ENCODE measurements around the gene PRKCA. TPM values are rescaled to one million over a fixed set of nuclear protein-coding genes. Genes with fewer than 3 reads are reported as not detected.
A peak's percentile ranks its signal among the peaks of the same experiment; 100 is the strongest.

PRKCA gene
- total RNA-seq, 1 donor from 2014 or later = 5.6 TPM

- H3K36me3 ChIP-seq = no peaks in the 10 kb centered on the region
- H3K4me3 ChIP-seq = no peak overlapping the region
- intact Hi-C loops (cut with micrococcal nuclease) = no loop called here
- DNase-seq = no peak
- TF ChIP-seq CTCF (IDR thresholded peaks at IDR 0.05; ENCODE audit: borderline replicate concordance) = no peak
- H3K27ac ChIP-seq (replicated peaks) = no peak overlapping the region
- H3K27me3 ChIP-seq (ENCODE audit: low read depth) = no peaks in the 10 kb centered on the region
- H3K4me1 ChIP-seq = no peaks in the 10 kb centered on the region
- H3K9me3 ChIP-seq (replicated peaks) = no peaks in the 10 kb centered on the region
Observed at GRCh38 chr17:66595893-66596292, 293.5 kb downstream of the PRKCA start.

- Histone ChIP-seq H3K27me3 (ENCODE audit: low read depth) (no peaks in the 10 kb centered on the region), H3K4me3 (no peak overlapping the region), H3K36me3 (no peaks in the 10 kb centered on the region), H3K4me1 (peaks cover 12% of the 10 kb centered on the region), H3K27ac (replicated peaks) (no peak overlapping the region), H3K9me3 (replicated peaks) (no peaks in the 10 kb centered on the region)
- no peak for TF ChIP-seq CTCF (IDR thresholded peaks at IDR 0.05; ENCODE audit: borderline replicate concordance)
- peak; percentile 22 for DNase-seq
- intact Hi-C loops (cut with micrococcal nuclease) = no loop called here
Observed at GRCh38 chr17:66602659-66603384, 300.4 kb downstream of the PRKCA start.

- Histone ChIP-seq H3K27ac (replicated peaks) (no peak overlapping the region), H3K27me3 (ENCODE audit: low read depth) (no peaks in the 10 kb centered on the region), H3K4me1 (peaks cover 12% of the 10 kb centered on the region), H3K4me3 (no peak overlapping the region), H3K36me3 (no peaks in the 10 kb centered on the region), H3K9me3 (replicated peaks) (no peaks in the 10 kb centered on the region)
- intact Hi-C loops (cut with micrococcal nuclease) = no loop called here
- DNase-seq = no peak
- TF ChIP-seq CTCF (IDR thresholded peaks at IDR 0.05; ENCODE audit: borderline replicate concordance) = no peak
Observed at GRCh38 chr17:66604376-66604775, 302.0 kb downstream of the PRKCA start.

GRCh38 chr17:66605541-66605940 is 303.1 kb downstream of the PRKCA start:
- Histone ChIP-seq H3K4me3 (no peak overlapping the region), H3K36me3 (no peaks in the 10 kb centered on the region), H3K27me3 (ENCODE audit: low read depth) (no peaks in the 10 kb centered on the region), H3K4me1 (peaks cover 12% of the 10 kb centered on the region), H3K9me3 (replicated peaks) (peaks cover 8% of the 10 kb centered on the region), H3K27ac (replicated peaks) (no peak overlapping the region)
- no peak for TF ChIP-seq CTCF (IDR thresholded peaks at IDR 0.05; ENCODE audit: borderline replicate concordance)
- intact Hi-C loops (cut with micrococcal nuclease) = no loop called here
- DNase-seq = no peak

GRCh38 chr17:66610361-66611133 is 308.1 kb downstream of the PRKCA start:
- H3K27me3 ChIP-seq (ENCODE audit: low read depth) = no peaks in the 10 kb centered on the region
- no peak for DNase-seq
- no peaks in the 10 kb centered on the region for H3K36me3 ChIP-seq
- peaks cover 22% of the 10 kb centered on the region for H3K9me3 ChIP-seq (replicated peaks)
- no peak overlapping the region for H3K27ac ChIP-seq (replicated peaks)
- TF ChIP-seq CTCF (IDR thresholded peaks at IDR 0.05; ENCODE audit: borderline replicate concordance) = no peak
- H3K4me1 ChIP-seq = no peaks in the 10 kb centered on the region
- intact Hi-C loops (cut with micrococcal nuclease) = no loop called here
- no peak overlapping the region for H3K4me3 ChIP-seq
